ENCODE results near the gene EXOC3.

DNA sequence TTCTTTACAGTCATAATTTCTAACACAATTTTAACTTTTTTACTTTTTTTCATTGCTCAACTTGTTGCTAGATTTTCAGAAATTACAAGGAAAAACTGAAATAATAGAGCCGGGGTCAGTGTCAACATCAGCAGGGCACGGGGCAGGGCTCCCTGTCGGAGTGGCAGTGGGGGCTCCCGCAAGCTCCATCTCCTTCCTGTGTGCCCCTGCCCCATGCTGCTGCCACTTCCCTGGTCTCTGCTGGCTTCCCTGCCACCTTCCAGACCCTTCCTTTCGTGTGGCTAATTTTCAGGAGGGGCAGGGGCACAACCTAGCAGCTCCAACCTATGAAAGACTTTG is 1.0 kb upstream of the EXOC3 start:
- TF ChIP-seq, protein P1, sequence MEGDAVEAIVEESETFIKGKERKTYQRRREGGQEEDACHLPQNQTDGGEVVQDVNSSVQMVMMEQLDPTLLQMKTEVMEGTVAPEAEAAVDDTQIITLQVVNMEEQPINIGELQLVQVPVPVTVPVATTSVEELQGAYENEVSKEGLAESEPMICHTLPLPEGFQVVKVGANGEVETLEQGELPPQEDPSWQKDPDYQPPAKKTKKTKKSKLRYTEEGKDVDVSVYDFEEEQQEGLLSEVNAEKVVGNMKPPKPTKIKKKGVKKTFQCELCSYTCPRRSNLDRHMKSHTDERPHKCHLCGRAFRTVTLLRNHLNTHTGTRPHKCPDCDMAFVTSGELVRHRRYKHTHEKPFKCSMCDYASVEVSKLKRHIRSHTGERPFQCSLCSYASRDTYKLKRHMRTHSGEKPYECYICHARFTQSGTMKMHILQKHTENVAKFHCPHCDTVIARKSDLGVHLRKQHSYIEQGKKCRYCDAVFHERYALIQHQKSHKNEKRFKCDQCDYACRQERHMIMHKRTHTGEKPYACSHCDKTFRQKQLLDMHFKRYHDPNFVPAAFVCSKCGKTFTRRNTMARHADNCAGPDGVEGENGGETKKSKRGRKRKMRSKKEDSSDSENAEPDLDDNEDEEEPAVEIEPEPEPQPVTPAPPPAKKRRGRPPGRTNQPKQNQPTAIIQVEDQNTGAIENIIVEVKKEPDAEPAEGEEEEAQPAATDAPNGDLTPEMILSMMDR (IDR thresholded peaks at IDR 0.05; ENCODE audit: poor library complexity, severe bottlenecking): no peak
- TF ChIP-seq TAF1 (IDR thresholded peaks at IDR 0.05; ENCODE audit: low read depth): no peak
- no peak for TF ChIP-seq POLR2AphosphoS5 (IDR thresholded peaks at IDR 0.05)
- no peak for TF ChIP-seq RAD21 (conservative IDR thresholded peaks at IDR 0.05)
- TF ChIP-seq EP300 (conservative IDR thresholded peaks at IDR 0.05; ENCODE audit: poor library complexity, severe bottlenecking): no peak
- no peak for TF ChIP-seq MXI1 (conservative IDR thresholded peaks at IDR 0.05; ENCODE audit: poor library complexity, severe bottlenecking)

All from neural cell (in vitro differentiated cells).